Spleen (tissue), 11 donors: ENCODE measurements around the gene DNAJB2. TPM values are rescaled to one million over a fixed set of nuclear protein-coding genes. Genes with fewer than 3 reads are reported as not detected.

Experiments
- DNase-seq: peaks from one replicate; pipeline ENCODE4 v3.0.0-alpha.2; 2020
- H3K27ac ChIP-seq, 8 donors: fragments of 200-600 bp; sonication (generic) in 7 of 8; 1 replicate in 4 of 8; 2 replicates in 4 of 8; pipeline versions ENCODE4 v1.5.0 to v1.8.0; 2016 to 2021; ENCODE audit warnings: inconsistent platforms in 4 of 8, mild to moderate bottlenecking in 4 of 8, moderate library complexity in 1 of 8
- H3K27me3 ChIP-seq, 7 donors: fragments of 200-600 bp; sonication (generic) in 6 of 7; replicated peaks in 1 of 7; 1 replicate in 4 of 7; 2 replicates in 3 of 7; pipeline versions ENCODE4 v1.5.0 to v1.8.0; 2016 to 2021; ENCODE audit warnings: inconsistent platforms in 3 of 7, mild to moderate bottlenecking in 1 of 7
- H3K36me3 ChIP-seq, 6 donors: fragments of 200-600 bp; sonication (generic) in 5 of 6; 1 replicate in 4 of 6; 2 replicates in 2 of 6; pipeline versions ENCODE4 v1.5.0 to v1.8.0; 2016 to 2021; ENCODE audit warnings: inconsistent platforms in 2 of 6
- H3K4me1 ChIP-seq, 6 donors: fragments of 200-600 bp; sonication (generic) in 5 of 6; 1 replicate in 3 of 6; 2 replicates in 3 of 6; pipeline versions ENCODE4 v1.5.0 to v1.8.0; 2016 to 2021; ENCODE audit warnings: inconsistent platforms in 3 of 6
- H3K4me3 ChIP-seq, 8 donors: fragments of 200-600 bp; sonication (generic) in 7 of 8; 1 replicate in 4 of 8; 2 replicates in 4 of 8; pipeline versions ENCODE4 v1.5.0 to v1.8.0; 2016 to 2021; ENCODE audit warnings: inconsistent platforms in 4 of 8, mild to moderate bottlenecking in 4 of 8, moderate library complexity in 2 of 8
- H3K9me3 ChIP-seq, 8 donors: fragments of 200-600 bp; sonication (generic) in 7 of 8; 1 replicate in 4 of 8; 2 replicates in 4 of 8; pipeline versions ENCODE4 v1.5.0 to v1.8.0; 2016 to 2021; ENCODE audit warnings: inconsistent platforms in 4 of 8
- CTCF ChIP-seq, 11 experiments: fragments of 200-600 bp in 7 of 11; fragments of 450-650 bp in 4 of 11; sonication (generic) in 4 of 11; IDR thresholded peaks in 8 of 11; conservative IDR thresholded peaks in 3 of 11; 1 replicate in 7 of 11; 2 replicates in 4 of 11; pipeline versions ENCODE4 v1.4.0 to v1.8.0; 2016 to 2021; ENCODE audit warnings: antibody characterized with exemption in 11 of 11, inconsistent platforms in 4 of 11, mild to moderate bottlenecking in 1 of 11
- POLR2A ChIP-seq, 3 donors: fragments of 450-650 bp; IDR thresholded peaks; one replicate each; pipeline ENCODE4 v1.5.1; 2017; ENCODE audit warnings: antibody characterized with exemption in 3 of 3, mild to moderate bottlenecking in 1 of 3
- POLR2AphosphoS5 ChIP-seq, 3 donors: sonication (generic); formaldehyde crosslinking; IDR thresholded peaks; one replicate each; pipeline ENCODE4 v1.5.1; 2017; ENCODE audit warnings: antibody characterized with exemption in 3 of 3
- WGBS, 5 donors: extraction: QIAGEN DNeasy Blood & Tissue Kit in 3 of 5; methylation state at CpG; one replicate each; pipeline versions ENCODE4 v1.1.5 to v1.1.7; 2013 to 2018; 5-methylcytosine and 5-hydroxymethylcytosine counted together
- intact Hi-C: fragments of 100-400 bp; cut with DNase I; formaldehyde crosslinking; loops from one replicate; pipeline ENCODE4 v1.15.0; 2023; ENCODE audit warnings: low total_unique reads
- polyA plus RNA-seq, 3 donors: library from polyadenylated mRNA; stranded (reverse); fragments of 200-250 nt; gene quantifications; one replicate each; pipeline ENCODE4 v1.2.1, GENCODE V29; 2013
- total RNA-seq, 7 donors: library from RNA; depleted of rRNA in 3 of 7; stranded (reverse); fragments of >200 nt in 3 of 7; fragmentation: NEBNext Ultra II Directional in 4 of 7; extraction: Animal tissue kit (Norgen Biotek cat#: 25700) in 4 of 7; gene quantifications; one replicate each; pipeline versions ENCODE4 v1.1.0 to v1.2.1, GENCODE V29; 2016 to 2021
- donor health status: healthy with polysubstance abuse.
- donor health status: DM: no; HTN: no; CAD: no; lungs with moderate emphysema.
- donor health status: DM: no; HTN: no; CAD: no.
- donor health status: Bipolar disorder and iron deficiency.
- donor health status: healthy.
- donor health status: DM: no; HTN: no; CAD: no.
- donor health status: DM: yes; HTN: yes; CAD: no.

Gene DNAJB2
- total and polyA plus RNA-seq, 10 donors, result 31.4 to 67.2 (median 53.6) TPM

- TF ChIP-seq CTCF (IDR thresholded peaks at IDR 0.05 in 8 of 11, conservative IDR thresholded peaks at IDR 0.05 in 3 of 11), result no peak
- DNase-seq, result no peak
- no peak overlapping the region for H3K27ac ChIP-seq
- intact Hi-C loops, result no loop called here
- H3K9me3 ChIP-seq, result no peaks in the 10 kb centered on the region
- H3K36me3 ChIP-seq, result no peaks in the 10 kb centered on the region
- H3K4me3 ChIP-seq, result no peak overlapping the region
- H3K27me3 ChIP-seq, result peaks cover 0 to 57% (median 8%) of the 10 kb centered on the region in 7 donors
- WGBS, 5 donors, result 90 to 95% (median 92%) methylated on average over 16 of the region's 16 CpGs
- H3K4me1 ChIP-seq, result no peaks in the 10 kb centered on the region
These were observed 35.8 kb downstream of the DNAJB2 start for GRCh38 chr2:219314804-219315468.

- H3K27me3 ChIP-seq, result peaks cover 0 to 80% (median 0%) of the 10 kb centered on the region in 7 donors
- intact Hi-C loops, result no loop called here
These were observed 44.3 kb downstream of the DNAJB2 start for GRCh38 chr2:219323434-219323833.

GRCh38 chr2:219325136-219325535, 46.0 kb downstream of the DNAJB2 start:
- no peak for DNase-seq
- intact Hi-C loops, result no loop called here
- H3K4me1 ChIP-seq, result peaks cover 0 to 10% (median 2%) of the 10 kb centered on the region in 6 donors
- H3K4me3 ChIP-seq, result no peak overlapping the region
- 81 to 90% (median 89%) methylated on average over 4 of the region's 4 CpGs for WGBS, 5 donors
- peaks cover 0 to 84% (median 0%) of the 10 kb centered on the region in 7 donors for H3K27me3 ChIP-seq
- no peak overlapping the region for H3K27ac ChIP-seq
- no peaks in the 10 kb centered on the region for H3K9me3 ChIP-seq
- no peaks in the 10 kb centered on the region for H3K36me3 ChIP-seq
- no peak for TF ChIP-seq POLR2A (IDR thresholded peaks at IDR 0.05)
- no peak for TF ChIP-seq CTCF (IDR thresholded peaks at IDR 0.05 in 8 of 11, conservative IDR thresholded peaks at IDR 0.05 in 3 of 11)

More at GRCh38 chr2:219323434-219323833, 44.3 kb downstream of the DNAJB2 start:
- Histone ChIP-seq H3K9me3 (no peaks in the 10 kb centered on the region), H3K36me3 (no peaks in the 10 kb centered on the region), H3K27ac (no peak overlapping the region), H3K4me1 (peaks cover 0 to 10% (median 2%) of the 10 kb centered on the region in 6 donors), H3K4me3 (no peak overlapping the region)
- 55 to 68% (median 63%) methylated on average over 4 of the region's 4 CpGs for WGBS, 5 donors
- TF ChIP-seq CTCF (IDR thresholded peaks at IDR 0.05 in 8 of 11, conservative IDR thresholded peaks at IDR 0.05 in 3 of 11) (no peak), POLR2AphosphoS5 (IDR thresholded peaks at IDR 0.05) (no peak), POLR2A (IDR thresholded peaks at IDR 0.05) (no peak)
- no peak for DNase-seq

- Histone ChIP-seq H3K27ac (no peak overlapping the region), H3K4me3 (no peak overlapping the region), H3K9me3 (no peaks in the 10 kb centered on the region), H3K4me1 (peaks cover 0 to 6% (median 0%) of the 10 kb centered on the region in 6 donors), H3K27me3 (peaks cover 0 to 84% (median 0%) of the 10 kb centered on the region in 7 donors), H3K36me3 (no peaks in the 10 kb centered on the region)
- DNase-seq, result no peak
- TF ChIP-seq POLR2A (IDR thresholded peaks at IDR 0.05) (no peak), CTCF (IDR thresholded peaks at IDR 0.05 in 8 of 11, conservative IDR thresholded peaks at IDR 0.05 in 3 of 11) (no peak)
- WGBS, 5 donors, result 54 to 63% (median 58%) methylated on average over 9 of the region's 9 CpGs
- intact Hi-C loops, result no loop called here
These were observed 46.6 kb downstream of the DNAJB2 start for GRCh38 chr2:219325657-219326315.
